T-helper 2 cell treated with Interferon-gamma antibody and Interleukin-4, amounts not matched to agents 5 μg/mL and 100 μg/mL, for 36 hours (primary cell): ENCODE results near the gene TMOD1.

ENCODE experiments used
- DNase-seq: peaks from one replicate; pipeline ENCODE4 v3.0.0; 2021; ENCODE audit warnings: low spot score
- H3K27ac Mint-ChIP-seq: one replicate; pipeline ENCODE4 v1.8.0; 2021; ENCODE audit warnings: mild to moderate bottlenecking, mixed read lengths
- H3K27me3 Mint-ChIP-seq: one replicate; pipeline ENCODE4 v1.8.0; 2021; ENCODE audit warnings: low read depth, mixed read lengths
- H3K36me3 Mint-ChIP-seq: one replicate; pipeline ENCODE4 v1.8.0; 2021; ENCODE audit warnings: low read depth, mixed read lengths
- H3K4me1 Mint-ChIP-seq: one replicate; pipeline ENCODE4 v1.8.0; 2021; ENCODE audit warnings: low read depth, mixed read lengths
- H3K4me3 Mint-ChIP-seq: one replicate; pipeline ENCODE4 v1.8.0; 2022; ENCODE audit warnings: mild to moderate bottlenecking, moderate library complexity, mixed read lengths
- H3K9me3 Mint-ChIP-seq: one replicate; pipeline ENCODE4 v1.8.0; 2021; ENCODE audit warnings: mixed read lengths

Gene TMOD1

GRCh38 chr9:97555164-97555563 is 53.7 kb downstream of the TMOD1 start:
- Mint-ChIP-seq H3K9me3 (no peaks in the 10 kb centered on the region), H3K4me1 (peaks cover 14% of the 10 kb centered on the region), H3K27me3 (peaks cover 28% of the 10 kb centered on the region), H3K4me3 (no peak overlapping the region), H3K36me3 (no peaks in the 10 kb centered on the region), H3K27ac (no peak overlapping the region)
- no peak for DNase-seq

GRCh38 chr9:97556036-97556720 is 54.7 kb downstream of the TMOD1 start:
- no peaks in the 10 kb centered on the region for H3K9me3 Mint-ChIP-seq

GRCh38 chr9:97556721-97557605 is 55.5 kb downstream of the TMOD1 start:
- Mint-ChIP-seq H3K4me3 (no peak overlapping the region), H3K36me3 (no peaks in the 10 kb centered on the region), H3K27me3 (peaks cover 26% of the 10 kb centered on the region), H3K9me3 (no peaks in the 10 kb centered on the region), H3K4me1 (peaks cover 14% of the 10 kb centered on the region), H3K27ac (no peak overlapping the region)
- no peak for DNase-seq

More at GRCh38 chr9:97556036-97556720, 54.7 kb downstream of the TMOD1 start:
- Mint-ChIP-seq H3K27me3 (peaks cover 28% of the 10 kb centered on the region), H3K27ac (no peak overlapping the region), H3K4me3 (no peak overlapping the region), H3K36me3 (no peaks in the 10 kb centered on the region), H3K4me1 (peaks cover 14% of the 10 kb centered on the region)
- DNase-seq: no peak

GRCh38 chr9:97557606-97558095 is 56.2 kb downstream of the TMOD1 start:
- peaks cover 19% of the 10 kb centered on the region for H3K27me3 Mint-ChIP-seq
- peaks cover 14% of the 10 kb centered on the region for H3K4me1 Mint-ChIP-seq
- no peaks in the 10 kb centered on the region for H3K9me3 Mint-ChIP-seq
- H3K27ac Mint-ChIP-seq: no peak overlapping the region
- no peaks in the 10 kb centered on the region for H3K36me3 Mint-ChIP-seq
- H3K4me3 Mint-ChIP-seq: no peak overlapping the region
- no peak for DNase-seq

GRCh38 chr9:97558701-97559101 is 57.2 kb downstream of the TMOD1 start:
- peaks cover 17% of the 10 kb centered on the region for H3K27me3 Mint-ChIP-seq
- H3K4me3 Mint-ChIP-seq: peak overlapping the region; percentile 48
- no peak for DNase-seq
- H3K4me1 Mint-ChIP-seq: peaks cover 14% of the 10 kb centered on the region
- peak overlapping the region; percentile 17 for H3K27ac Mint-ChIP-seq
- no peaks in the 10 kb centered on the region for H3K36me3 Mint-ChIP-seq
- no peaks in the 10 kb centered on the region for H3K9me3 Mint-ChIP-seq

GRCh38 chr9:97559111-97559514 is 57.6 kb downstream of the TMOD1 start:
- no peaks in the 10 kb centered on the region for H3K36me3 Mint-ChIP-seq
- peaks cover 17% of the 10 kb centered on the region for H3K27me3 Mint-ChIP-seq
- H3K9me3 Mint-ChIP-seq: no peaks in the 10 kb centered on the region
- peak; percentile 17 for DNase-seq
- H3K4me1 Mint-ChIP-seq: peaks cover 14% of the 10 kb centered on the region
- H3K4me3 Mint-ChIP-seq: peak overlapping the region; percentile 48
- H3K27ac Mint-ChIP-seq: peak overlapping the region; percentile 17

- Mint-ChIP-seq H3K4me1 (peaks cover 14% of the 10 kb centered on the region), H3K36me3 (no peaks in the 10 kb centered on the region), H3K27ac (no peak overlapping the region), H3K9me3 (no peaks in the 10 kb centered on the region), H3K27me3 (peaks cover 14% of the 10 kb centered on the region), H3K4me3 (no peak overlapping the region)
- no peak for DNase-seq
These were observed 58.7 kb downstream of the TMOD1 start for GRCh38 chr9:97560154-97560553.

- DNase-seq: no peak
- Mint-ChIP-seq H3K4me1 (peaks cover 14% of the 10 kb centered on the region), H3K27ac (no peak overlapping the region), H3K9me3 (no peaks in the 10 kb centered on the region), H3K27me3 (peaks cover 13% of the 10 kb centered on the region), H3K4me3 (no peak overlapping the region), H3K36me3 (no peaks in the 10 kb centered on the region)
These were observed 59.4 kb downstream of the TMOD1 start for GRCh38 chr9:97560851-97561250.

GRCh38 chr9:97561501-97561900 is 60.0 kb downstream of the TMOD1 start:
- no peaks in the 10 kb centered on the region for H3K36me3 Mint-ChIP-seq
- no peaks in the 10 kb centered on the region for H3K9me3 Mint-ChIP-seq
- no peak for DNase-seq
- peaks cover 14% of the 10 kb centered on the region for H3K4me1 Mint-ChIP-seq
- H3K4me3 Mint-ChIP-seq: no peak overlapping the region
- peaks cover 13% of the 10 kb centered on the region for H3K27me3 Mint-ChIP-seq
- H3K27ac Mint-ChIP-seq: no peak overlapping the region

GRCh38 chr9:97562542-97562941 is 61.1 kb downstream of the TMOD1 start:
- no peak overlapping the region for H3K4me3 Mint-ChIP-seq
- no peaks in the 10 kb centered on the region for H3K9me3 Mint-ChIP-seq
- H3K27me3 Mint-ChIP-seq: peaks cover 13% of the 10 kb centered on the region
- no peak for DNase-seq
- H3K27ac Mint-ChIP-seq: no peak overlapping the region
- no peaks in the 10 kb centered on the region for H3K36me3 Mint-ChIP-seq
- H3K4me1 Mint-ChIP-seq: peaks cover 14% of the 10 kb centered on the region

- H3K9me3 Mint-ChIP-seq: no peaks in the 10 kb centered on the region
- DNase-seq: no peak
- peaks cover 14% of the 10 kb centered on the region for H3K4me1 Mint-ChIP-seq
- H3K27ac Mint-ChIP-seq: no peak overlapping the region
- peaks cover 10% of the 10 kb centered on the region for H3K27me3 Mint-ChIP-seq
- no peak overlapping the region for H3K4me3 Mint-ChIP-seq
- no peaks in the 10 kb centered on the region for H3K36me3 Mint-ChIP-seq
These were observed 62.1 kb downstream of the TMOD1 start for GRCh38 chr9:97563458-97564135.

GRCh38 chr9:97564291-97565175 is 63.1 kb downstream of the TMOD1 start:
- Mint-ChIP-seq H3K9me3 (no peaks in the 10 kb centered on the region), H3K27me3 (peaks cover 7% of the 10 kb centered on the region)

GRCh38 chr9:97565262-97565661 is 63.8 kb downstream of the TMOD1 start:
- no peaks in the 10 kb centered on the region for H3K4me1 Mint-ChIP-seq
- H3K27me3 Mint-ChIP-seq: peaks cover under 1% of the 10 kb centered on the region
- H3K9me3 Mint-ChIP-seq: no peaks in the 10 kb centered on the region
- no peak for DNase-seq
- H3K36me3 Mint-ChIP-seq: no peaks in the 10 kb centered on the region
- no peak overlapping the region for H3K4me3 Mint-ChIP-seq
- H3K27ac Mint-ChIP-seq: no peak overlapping the region

More at GRCh38 chr9:97564291-97565175, 63.1 kb downstream of the TMOD1 start:
- Mint-ChIP-seq H3K27ac (no peak overlapping the region), H3K4me3 (no peak overlapping the region), H3K36me3 (no peaks in the 10 kb centered on the region), H3K4me1 (peaks cover 5% of the 10 kb centered on the region)
- DNase-seq: no peak
